H54 (cell line): Measurements from ENCODE around the gene P2RX4.
"Not testable (repeated sequence)": the region's sequence is repeated elsewhere in the genome, so short reads cannot be mapped to it uniquely, and the experiment has no call there.

Experiments used
- DNase-seq: peaks from one replicate; pipeline ENCODE4 v3.0.0; 2011; ENCODE audit warnings: low spot score, mixed read lengths; ENCODE audit not compliant: insufficient read length
- FAIRE-seq: peaks from 3 replicates; lab custom pipeline; 2011; peaks lifted over from hg19 to GRCh38; lab: Jason Lieb, UNC
- POLR2A ChIP-seq: IDR thresholded peaks from 2 replicates; pipeline ENCODE4 v1.6.1; 2011; ENCODE audit warnings: low read depth, mild to moderate bottlenecking, low read length

Gene P2RX4

GRCh38 chr12:121202407-121203355 lies 7.2 kb upstream of the P2RX4 start:
- DNase-seq (no peak), FAIRE-seq (no peak)
- TF ChIP-seq POLR2A = no peak

- TF ChIP-seq POLR2A = no peak
- DNase-seq (no peak), FAIRE-seq (no peak)
Observed at GRCh38 chr12:121203482-121203881, 6.4 kb upstream of the P2RX4 start.

GRCh38 chr12:121205491-121205890 lies 4.4 kb upstream of the P2RX4 start:
- FAIRE-seq (no peak), DNase-seq (no peak)
- no peak for TF ChIP-seq POLR2A

DNA sequence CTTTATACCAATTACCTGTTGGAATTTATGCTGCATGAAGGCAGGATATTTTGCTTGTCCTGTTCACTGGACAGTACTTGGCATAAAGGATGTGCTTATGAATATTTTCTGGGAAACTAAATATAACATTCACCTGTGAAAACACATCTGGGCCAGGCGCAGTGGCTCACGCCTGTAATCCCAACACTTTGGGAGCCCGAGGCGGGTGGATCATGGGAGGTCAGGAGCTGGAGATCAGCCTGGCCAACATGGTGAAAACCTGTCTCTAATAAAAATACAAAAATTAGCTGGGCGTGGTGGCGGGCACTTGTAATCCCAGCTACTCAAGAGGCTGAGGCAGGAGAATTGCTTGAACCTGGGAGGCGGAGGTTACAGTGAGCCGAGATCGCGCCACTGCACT lies 1.4 kb upstream of the P2RX4 start:
- not testable (repeated sequence) for FAIRE-seq, DNase-seq

DNA sequence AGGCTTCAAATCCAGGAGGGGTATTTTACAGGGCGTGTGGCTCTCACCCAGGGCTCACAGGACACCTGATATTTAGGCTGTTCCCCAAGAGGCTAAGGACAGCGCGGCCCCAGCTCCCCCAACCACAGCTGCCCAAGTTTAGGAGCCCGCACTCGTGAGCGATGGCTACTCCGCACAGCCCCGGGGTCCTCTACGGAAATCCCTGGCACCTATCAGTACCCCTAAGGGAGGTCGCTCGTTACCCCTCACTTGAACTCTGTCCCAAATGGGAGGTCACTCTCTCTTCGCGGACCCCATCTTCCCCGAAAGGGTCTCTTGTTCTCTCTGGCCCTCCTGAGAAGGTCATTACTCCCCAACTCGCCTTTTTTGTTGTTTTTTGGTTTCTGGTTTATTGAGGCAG lies 708 bp upstream of the P2RX4 start:
- TF ChIP-seq POLR2A = no peak
- DNase-seq = no peak
- FAIRE-seq = no peak

DNA sequence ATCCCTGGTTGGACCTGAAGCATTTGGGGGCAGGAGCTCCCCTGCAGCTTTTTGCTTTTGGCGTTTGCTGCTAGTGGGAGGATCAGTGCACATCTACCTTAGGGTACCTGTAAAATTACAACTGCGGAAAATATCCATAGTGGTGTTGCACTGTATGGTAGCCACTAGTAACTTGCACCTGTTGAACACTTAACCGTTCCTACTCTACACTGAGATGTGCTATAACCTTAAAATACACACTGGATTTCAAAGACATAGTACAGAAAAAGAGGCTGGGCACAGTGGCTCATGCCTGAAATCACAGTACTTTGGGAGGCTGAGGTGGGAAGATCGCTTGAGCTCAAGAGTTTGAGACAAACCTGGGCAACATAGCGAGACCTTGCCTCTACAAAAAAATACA lies 2.9 kb downstream of the P2RX4 start:
- TF ChIP-seq POLR2A = no peak
- no peak for FAIRE-seq
- no peak for DNase-seq

- TF ChIP-seq POLR2A = no peak
- FAIRE-seq = no peak
Observed at GRCh38 chr12:121214166-121214777, 4.3 kb downstream of the P2RX4 start.

DNA sequence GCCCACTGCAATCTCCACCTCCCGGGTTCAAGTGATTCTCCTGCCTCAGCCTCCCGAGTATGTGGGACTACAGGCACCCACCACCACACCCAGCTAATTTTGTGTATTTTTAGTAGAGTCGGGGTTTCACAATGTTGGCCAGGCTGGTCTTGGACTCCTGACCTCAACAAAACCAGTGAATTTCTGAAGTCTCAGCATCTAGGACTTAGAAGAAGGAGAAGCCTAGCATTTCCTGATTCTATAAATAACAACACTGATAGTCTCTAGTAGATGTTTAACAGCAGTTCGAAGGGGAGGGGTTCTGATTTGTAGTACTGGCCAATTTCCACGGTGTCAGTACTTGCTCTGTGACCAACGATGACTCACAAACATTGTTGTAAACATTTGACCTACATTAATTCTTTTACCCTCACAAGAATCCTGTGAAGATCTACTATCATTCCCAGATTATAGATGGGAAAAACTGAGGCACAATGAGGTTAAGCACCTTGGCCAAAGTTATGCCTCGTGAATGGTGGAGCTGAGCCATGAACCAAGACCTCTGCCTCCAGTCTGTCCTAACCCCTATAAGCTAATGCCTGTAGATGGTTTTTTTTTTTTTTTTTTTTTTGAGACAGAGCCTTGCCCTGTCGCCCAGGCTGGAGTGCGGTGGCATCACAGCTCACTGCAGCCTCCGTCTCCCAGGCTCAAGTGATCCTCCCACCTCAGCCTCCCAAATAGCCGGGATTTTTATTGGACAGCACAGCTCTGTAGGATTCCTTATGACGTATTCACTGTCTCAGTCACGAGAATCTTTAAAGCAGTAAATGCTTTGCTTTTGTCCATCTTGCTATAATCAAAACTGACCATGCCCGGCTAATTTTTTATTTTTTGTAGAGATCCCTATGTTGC lies 5.2 kb downstream of the P2RX4 start:
- peak; percentile 80 for FAIRE-seq
- DNase-seq = peak; percentile 76
- TF ChIP-seq POLR2A = no peak

More at GRCh38 chr12:121214166-121214777, 4.3 kb downstream of the P2RX4 start:
- DNase-seq = no peak

- DNase-seq (no peak), FAIRE-seq (no peak)
- TF ChIP-seq POLR2A = no peak
Observed at GRCh38 chr12:121216102-121216501, 6.2 kb downstream of the P2RX4 start.

- no peak for FAIRE-seq
- TF ChIP-seq POLR2A = no peak
- no peak for DNase-seq
Observed at GRCh38 chr12:121217063-121217462, 7.1 kb downstream of the P2RX4 start.

DNA sequence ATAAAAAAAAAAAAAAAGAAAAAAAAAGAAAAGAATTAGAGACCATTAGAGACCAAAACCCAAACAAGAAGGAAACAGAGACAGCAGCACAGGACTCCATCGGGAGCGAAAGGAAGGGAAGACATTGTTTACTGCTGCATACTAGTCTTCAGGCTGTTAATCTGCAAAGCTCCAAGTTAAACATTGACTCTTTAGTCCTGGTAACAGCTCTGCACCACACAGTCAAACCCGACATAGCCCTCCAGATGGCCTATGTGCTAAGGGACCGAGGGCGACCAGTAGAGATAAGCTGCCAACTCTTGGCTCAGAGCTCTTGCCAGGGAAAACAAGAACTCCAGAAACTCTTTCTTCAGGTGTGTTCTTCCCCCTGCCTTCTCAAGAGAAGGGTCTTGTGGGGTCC lies 7.8 kb downstream of the P2RX4 start:
- FAIRE-seq (no peak), DNase-seq (no peak)
- TF ChIP-seq POLR2A = no peak

GRCh38 chr12:121218588-121219352 lies 8.8 kb downstream of the P2RX4 start:
- no peak for TF ChIP-seq POLR2A
- FAIRE-seq = no peak
- DNase-seq = no peak

DNA sequence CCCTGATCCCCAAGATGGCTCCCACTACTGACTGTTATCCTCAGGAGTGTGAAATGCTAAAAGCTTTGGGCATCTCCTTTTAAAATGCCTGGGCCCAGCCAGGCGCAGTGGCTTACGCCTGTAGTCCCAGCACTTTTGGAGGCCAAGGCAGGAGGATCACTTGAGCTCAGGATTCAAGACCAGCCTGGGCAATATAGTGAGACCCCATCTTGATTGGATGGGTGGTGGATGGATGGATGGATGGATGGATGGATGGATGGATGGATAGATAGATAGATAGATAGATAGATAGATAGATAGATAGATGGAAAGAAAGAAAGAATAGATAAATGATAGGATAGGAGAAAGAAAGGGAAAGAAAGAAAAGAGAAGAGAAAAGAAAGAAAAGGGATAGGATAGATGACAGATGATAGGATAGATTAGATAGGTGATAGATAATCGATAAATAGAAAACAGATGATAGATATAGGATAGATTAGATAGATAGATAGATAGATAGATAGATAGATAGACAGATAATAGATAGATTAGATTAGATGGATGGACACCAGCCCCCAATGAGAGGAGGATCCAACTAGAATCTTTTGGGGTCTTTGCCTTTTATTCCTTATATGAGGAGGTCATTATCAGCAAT lies 9.5 kb downstream of the P2RX4 start:
- no peak for FAIRE-seq
- TF ChIP-seq POLR2A = no peak
- no peak for DNase-seq
